HS-27A (cell line): ENCODE measurements around the gene AS3MT.
"Not testable (repeated sequence)": the region's sequence is repeated elsewhere in the genome, so short reads cannot be mapped to it uniquely, and the experiment has no call there.

Experiments
- DNase-seq: peaks from one replicate; pipeline ENCODE4 v3.0.0-alpha.2; 2012; ENCODE audit warnings: low read depth, missing footprints

The AS3MT gene

GRCh38 chr10:102869258-102870198 lies at the start of gene AS3MT:
Gene AS3MT (plus strand): TSS chr10:102869470. CDS start chr10:102869593, 123 bp downstream.
- no peak for DNase-seq

GRCh38 chr10:102820008-102820407 lies 49.3 kb upstream of the AS3MT start:
- not testable (repeated sequence) for DNase-seq

GRCh38 chr10:102822222-102822621 lies 47.0 kb upstream of the AS3MT start:
- DNase-seq, result no peak

- DNase-seq, result no peak
Observed at GRCh38 chr10:102824664-102825063, 44.6 kb upstream of the AS3MT start.

GRCh38 chr10:102826148-102826796 lies 43.0 kb upstream of the AS3MT start:
- DNase-seq, result no peak

GRCh38 chr10:102827597-102827975 lies 41.7 kb upstream of the AS3MT start:
- DNase-seq, result no peak

- DNase-seq, result no peak
Observed at GRCh38 chr10:102831322-102832071, 37.8 kb upstream of the AS3MT start.

GRCh38 chr10:102832248-102832647 lies 37.0 kb upstream of the AS3MT start:
- no peak for DNase-seq

- no peak for DNase-seq
Observed at GRCh38 chr10:102832987-102833386, 36.3 kb upstream of the AS3MT start.

- no peak for DNase-seq
Observed at GRCh38 chr10:102834143-102834542, 35.1 kb upstream of the AS3MT start.

GRCh38 chr10:102835007-102835482 lies 34.2 kb upstream of the AS3MT start:
- peak; percentile 27 for DNase-seq

- no peak for DNase-seq
Observed at GRCh38 chr10:102837230-102837721, 32.0 kb upstream of the AS3MT start, which contains the start of gene CYP17A1. Gene CYP17A1 (minus strand): TSS chr10:102837413. CDS start chr10:102837361, 52 bp downstream.

- DNase-seq, result not testable (repeated sequence)
Observed at GRCh38 chr10:102838276-102838927, 30.9 kb upstream of the AS3MT start.

- DNase-seq, result no peak
Observed at GRCh38 chr10:102841827-102842345, 27.4 kb upstream of the AS3MT start.

- DNase-seq, result not testable (repeated sequence)
Observed at GRCh38 chr10:102843139-102843538, 26.1 kb upstream of the AS3MT start.

- not testable (repeated sequence) for DNase-seq
Observed at GRCh38 chr10:102844190-102844776, 25.0 kb upstream of the AS3MT start.

- no peak for DNase-seq
Observed at GRCh38 chr10:102845352-102845902, 23.8 kb upstream of the AS3MT start.

- DNase-seq, result no peak
Observed at GRCh38 chr10:102850025-102850518, 19.2 kb upstream of the AS3MT start.

- not testable (repeated sequence) for DNase-seq
Observed at GRCh38 chr10:102853237-102853636, 16.0 kb upstream of the AS3MT start.

- DNase-seq, result peak; percentile 71
Observed at GRCh38 chr10:102855731-102856436, 13.4 kb upstream of the AS3MT start.
